AG04450 (cell line): Measurements from ENCODE around the gene ATP13A3. TPM values are rescaled to one million over a fixed set of nuclear protein-coding genes. Genes with fewer than 3 reads are reported as not detected.

Source experiments
- CTCF ChIA-PET: fragments of 300-600, 350-600 bp; formaldehyde crosslinking; extraction: SDS; loops from one replicate; lab custom pipeline; 2022; ENCODE audit warnings: antibody characterized with exemption, inconsistent platforms; lab: Charles Lee
- POLR2A ChIA-PET: fragments of 350-600 bp; formaldehyde crosslinking; extraction: SDS; loops from one replicate; lab custom pipeline; 2021; ENCODE audit warnings: antibody characterized with exemption, inconsistent platforms; lab: Yijun Ruan, JAX
- DNase-seq: peaks from one replicate; pipeline ENCODE4 v3.0.0-alpha.2; 2011; ENCODE audit warnings: low read depth, low spot score
- H3K27ac ChIP-seq: one replicate; pipeline ENCODE4 v1.5.1; 2012; ENCODE audit warnings: low read depth, low read length, control low read depth
- H3K27me3 ChIP-seq: one replicate; pipeline ENCODE4 v1.6.0; 2012; ENCODE audit warnings: low read length; ENCODE audit not compliant: control insufficient read depth, insufficient read depth
- H3K4me3 ChIP-seq: 2 replicates; pipeline ENCODE4 v1.5.1; 2011; ENCODE audit warnings: mild to moderate bottlenecking, low read depth, low read length, control low read depth
- H3K9me3 ChIP-seq: 2 replicates; pipeline ENCODE4 v1.5.1; 2012; ENCODE audit warnings: low read length; ENCODE audit not compliant: control insufficient read depth, insufficient read depth
- CTCF ChIP-seq: IDR thresholded peaks from 2 replicates; pipeline ENCODE4 v1.5.1; 2011; ENCODE audit warnings: low read depth, low read length, control low read depth, inconsistent platforms
- polyA plus RNA-seq: library from polyadenylated mRNA; depleted of rRNA; stranded (reverse); fragments of >200 nt; gene quantifications from 2 replicates; pipeline ENCODE4 v1.2.3, GENCODE V29; 2011

ATP13A3 gene
- polyA plus RNA-seq, 1 experiment = 132 TPM

- H3K4me3 ChIP-seq = no peak overlapping the region
- no peak overlapping the region for H3K27ac ChIP-seq
- no peaks in the 10 kb centered on the region for H3K27me3 ChIP-seq
- no peak for TF ChIP-seq CTCF
- no peak for DNase-seq
- POLR2A ChIA-PET = interaction anchor here (0.7 kb wide), 1 partner anchor 8 kb away, joined by 3 read pairs; no protein-coding TSS in a partner anchor
- no peaks in the 10 kb centered on the region for H3K9me3 ChIP-seq
- CTCF ChIA-PET = interaction anchor here (9.1 kb wide), 1 partner anchor 120 kb away, joined by 112 read pairs; no protein-coding TSS in a partner anchor
Observed at GRCh38 chr3:194475978-194476377, 10.8 kb downstream of the ATP13A3 start.

GRCh38 chr3:194475138-194475932, 11.5 kb downstream of the ATP13A3 start:
- CTCF ChIA-PET = interaction anchor here (0.7 to 9.1 kb wide), 3 partner anchors 10 to 158 kb away, joined by 3 to 112 read pairs (median 3); partner anchors contain the start of gene TMEM44
- Histone ChIP-seq H3K27me3 (no peaks in the 10 kb centered on the region), H3K4me3 (no peak overlapping the region), H3K27ac (no peak overlapping the region), H3K9me3 (no peaks in the 10 kb centered on the region)
- no peak for TF ChIP-seq CTCF
- POLR2A ChIA-PET = no interaction called here
- DNase-seq = no peak

GRCh38 chr3:194474675-194475074, 12.1 kb downstream of the ATP13A3 start:
- Histone ChIP-seq H3K4me3 (no peak overlapping the region), H3K9me3 (no peaks in the 10 kb centered on the region), H3K27me3 (no peaks in the 10 kb centered on the region), H3K27ac (no peak overlapping the region)
- no peak for TF ChIP-seq CTCF
- POLR2A ChIA-PET = no interaction called here
- no peak for DNase-seq
- CTCF ChIA-PET = interaction anchor here (0.7 to 9.1 kb wide), 3 partner anchors 10 to 159 kb away, joined by 3 to 112 read pairs (median 3); partner anchors contain the start of gene TMEM44

- H3K9me3 ChIP-seq = no peaks in the 10 kb centered on the region
- no peaks in the 10 kb centered on the region for H3K27me3 ChIP-seq
- ChIA-PET POLR2A (no interaction called here), CTCF (interaction anchor here (0.5 to 9.1 kb wide), 38 partner anchors 9 to 199 kb away, joined by 3 to 112 read pairs (median 3); partner anchors contain the start of genes LSG1 and TMEM44)
- H3K4me3 ChIP-seq = no peak overlapping the region
- DNase-seq = peak; percentile 55
- no peak overlapping the region for H3K27ac ChIP-seq
- TF ChIP-seq CTCF = peak; percentile 100
Observed at GRCh38 chr3:194472290-194472920, 14.4 kb downstream of the ATP13A3 start.
